Bronchial epithelial cell (primary cell): ENCODE data around the gene HSPA12A. TPM values are rescaled to one million over a fixed set of nuclear protein-coding genes. Genes with fewer than 3 reads are reported as not detected.

ENCODE experiments used
- DNase-seq: peaks from one replicate; pipeline ENCODE4 v3.0.0-alpha.2; 2010; ENCODE audit warnings: low read depth
- FAIRE-seq: peaks from 2 replicates; lab custom pipeline; 2011; peaks lifted over from hg19 to GRCh38; lab: Jason Lieb, UNC
- H3K27me3 ChIP-seq: 2 replicates; pipeline ENCODE4 v1.5.1; 2011; ENCODE audit warnings: low read length; ENCODE audit not compliant: control insufficient read depth, insufficient read depth
- H3K36me3 ChIP-seq: 2 replicates; pipeline ENCODE4 v1.5.1; 2011; ENCODE audit warnings: low read length; ENCODE audit not compliant: control insufficient read depth, insufficient read depth
- H3K4me3 ChIP-seq: 2 replicates; pipeline ENCODE4 v1.5.1; 2011; ENCODE audit warnings: mild to moderate bottlenecking, low read depth, low read length, control low read depth
- CTCF ChIP-seq: IDR thresholded peaks from 2 replicates; pipeline ENCODE4 v1.5.1; 2011; ENCODE audit warnings: mild to moderate bottlenecking, moderate library complexity, low read length, control low read depth, inconsistent platforms; ENCODE audit not compliant: insufficient read depth, severe bottlenecking
- total RNA-seq: library from RNA; depleted of rRNA; stranded (reverse); fragments of >200 nt; gene quantifications from 2 replicates; pipeline ENCODE4 v1.2.1, GENCODE V29; 2014

Gene HSPA12A
- total RNA-seq, 1 donor from 2014 or later: 0.79 TPM

GRCh38 chr10:116626815-116627214 is 115.6 kb downstream of the HSPA12A start:
- Histone ChIP-seq H3K27me3 (peaks cover 2% of the 10 kb centered on the region), H3K36me3 (no peaks in the 10 kb centered on the region), H3K4me3 (no peak overlapping the region)
- DNase-seq (no peak), FAIRE-seq (no peak)
- TF ChIP-seq CTCF: no peak

- no peak for FAIRE-seq
- no peak for TF ChIP-seq CTCF
- Histone ChIP-seq H3K27me3 (peaks cover 2% of the 10 kb centered on the region), H3K4me3 (no peak overlapping the region), H3K36me3 (no peaks in the 10 kb centered on the region)
- DNase-seq: no peak
Measured at GRCh38 chr10:116625845-116626244, 116.5 kb downstream of the HSPA12A start.

GRCh38 chr10:116621934-116622655 is 120.3 kb downstream of the HSPA12A start:
- no peak for TF ChIP-seq CTCF
- peaks cover 2% of the 10 kb centered on the region for H3K27me3 ChIP-seq
- FAIRE-seq (no peak), DNase-seq (no peak)
- H3K4me3 ChIP-seq: no peak overlapping the region
- H3K36me3 ChIP-seq: no peaks in the 10 kb centered on the region

DNA sequence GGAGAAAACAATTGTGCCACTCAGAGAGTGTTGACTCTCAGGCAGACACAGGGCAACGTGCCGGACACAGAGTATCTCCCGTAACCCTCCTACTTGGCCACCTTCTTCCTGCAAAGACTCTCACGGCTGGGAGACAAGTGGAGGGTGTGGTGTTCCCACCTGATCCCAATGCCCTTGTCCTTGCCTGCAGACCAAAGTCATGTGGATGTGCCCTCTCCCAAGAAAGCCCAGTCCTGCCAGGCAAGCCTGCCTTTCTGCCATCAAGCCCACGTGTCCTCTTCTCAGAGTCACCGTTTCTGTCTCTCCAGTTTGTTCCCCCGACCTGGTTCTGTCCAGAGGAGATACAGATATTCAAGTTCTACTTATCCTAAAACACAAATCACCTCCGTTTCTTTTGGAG is 120.9 kb downstream of the HSPA12A start:
- no peak for FAIRE-seq
- no peak for DNase-seq
- no peak overlapping the region for H3K4me3 ChIP-seq
- H3K36me3 ChIP-seq: no peaks in the 10 kb centered on the region
- no peak for TF ChIP-seq CTCF
- no peaks in the 10 kb centered on the region for H3K27me3 ChIP-seq

Other genes with a start within 250 kb of the HSPA12A start
- under 0.01 TPM in 2 replicates for gene PNLIP, start 196.6 kb downstream of the HSPA12A start, total RNA-seq
- not detected in 2 replicates for gene PNLIPRP1, start 151.6 kb downstream of the HSPA12A start, total RNA-seq
- not detected in 2 replicates for gene PNLIPRP2, start 121.6 kb downstream of the HSPA12A start, total RNA-seq
- not detected in 2 replicates for gene ENO4, start 106.9 kb upstream of the HSPA12A start, total RNA-seq